Nephron (organoid): Measurements from ENCODE around the gene PRR35.

Source experiments
- H3K27ac Mint-ChIP-seq, 3 experiments: 2 replicates each; pipeline ENCODE4 v1.8.0; 2020; ENCODE audit warnings: mixed read lengths in 3 of 3, mild to moderate bottlenecking in 2 of 3, moderate library complexity in 1 of 3
- H3K27me3 Mint-ChIP-seq: 2 replicates; pipeline ENCODE4 v1.8.0; 2021; ENCODE audit warnings: low read depth, mild to moderate bottlenecking, moderate library complexity, mixed read lengths
- H3K36me3 Mint-ChIP-seq: 2 replicates; pipeline ENCODE4 v1.8.0; 2020; ENCODE audit warnings: low read depth, mixed read lengths
- H3K4me1 Mint-ChIP-seq: 2 replicates; pipeline ENCODE4 v1.8.0; 2020; ENCODE audit warnings: mixed read lengths
- H3K4me3 Mint-ChIP-seq, 3 experiments: 2 replicates each; pipeline ENCODE4 v1.8.0; 2020; ENCODE audit warnings: mild to moderate bottlenecking in 3 of 3, mixed read lengths in 3 of 3, moderate library complexity in 2 of 3
- H3K9me3 Mint-ChIP-seq: 2 replicates; pipeline ENCODE4 v1.8.0; 2020; ENCODE audit warnings: mixed read lengths
- CTCF ChIP-seq, 3 experiments: fragments of 200-600 bp; sonication (generic); IDR thresholded peaks; one replicate each; pipeline ENCODE4 v1.5.0; 2021; ENCODE audit warnings: antibody characterized with exemption in 3 of 3; ENCODE audit not compliant: unreplicated experiment in 3 of 3

The PRR35 gene

GRCh38 chr16:575354-576196 lies 15.4 kb downstream of the PRR35 start:
- Mint-ChIP-seq H3K4me1 (peaks cover 17% of the 10 kb centered on the region), H3K4me3 (no peak overlapping the region), H3K9me3 (no peaks in the 10 kb centered on the region), H3K36me3 (no peaks in the 10 kb centered on the region), H3K27ac (no peak overlapping the region), H3K27me3 (no peaks in the 10 kb centered on the region)
- TF ChIP-seq CTCF (IDR thresholded peaks at IDR 0.05; ENCODE audit: unreplicated experiment in 3 of 3), result no peak

GRCh38 chr16:576197-576822 lies 16.1 kb downstream of the PRR35 start:
- Mint-ChIP-seq H3K27ac (peak overlapping the region in 1 of 3 experiments; percentile 24), H3K4me3 (peak overlapping the region in 1 of 3 experiments; percentile 11), H3K4me1 (peaks cover 9% of the 10 kb centered on the region), H3K36me3 (no peaks in the 10 kb centered on the region), H3K27me3 (no peaks in the 10 kb centered on the region), H3K9me3 (no peaks in the 10 kb centered on the region)
- no peak for TF ChIP-seq CTCF (IDR thresholded peaks at IDR 0.05; ENCODE audit: unreplicated experiment in 3 of 3)

GRCh38 chr16:576823-577201 lies 16.6 kb downstream of the PRR35 start:
- peak overlapping the region in 1 of 3 experiments; percentile 11 for H3K4me3 Mint-ChIP-seq

GRCh38 chr16:577796-578195 lies 17.6 kb downstream of the PRR35 start:
- no peak for TF ChIP-seq CTCF (IDR thresholded peaks at IDR 0.05; ENCODE audit: unreplicated experiment in 3 of 3)
- H3K27ac Mint-ChIP-seq, result no peak overlapping the region
- H3K9me3 Mint-ChIP-seq, result no peaks in the 10 kb centered on the region
- H3K4me3 Mint-ChIP-seq, result no peak overlapping the region
- no peaks in the 10 kb centered on the region for H3K36me3 Mint-ChIP-seq
- no peaks in the 10 kb centered on the region for H3K4me1 Mint-ChIP-seq
- H3K27me3 Mint-ChIP-seq, result no peaks in the 10 kb centered on the region

More at GRCh38 chr16:576823-577201, 16.6 kb downstream of the PRR35 start:
- Mint-ChIP-seq H3K27me3 (no peaks in the 10 kb centered on the region), H3K4me1 (peaks cover 4% of the 10 kb centered on the region), H3K27ac (peak overlapping the region in 1 of 3 experiments; percentile 24), H3K9me3 (no peaks in the 10 kb centered on the region), H3K36me3 (no peaks in the 10 kb centered on the region)
- no peak for TF ChIP-seq CTCF (IDR thresholded peaks at IDR 0.05; ENCODE audit: unreplicated experiment in 3 of 3)

- H3K36me3 Mint-ChIP-seq, result no peaks in the 10 kb centered on the region
- H3K9me3 Mint-ChIP-seq, result no peaks in the 10 kb centered on the region
- H3K4me1 Mint-ChIP-seq, result no peaks in the 10 kb centered on the region
Measured at GRCh38 chr16:578232-578869, 18.2 kb downstream of the PRR35 start.

More at GRCh38 chr16:578232-578869, 18.2 kb downstream of the PRR35 start:
- no peak overlapping the region for H3K27ac Mint-ChIP-seq
- TF ChIP-seq CTCF (IDR thresholded peaks at IDR 0.05; ENCODE audit: unreplicated experiment in 3 of 3), result no peak
- H3K27me3 Mint-ChIP-seq, result no peaks in the 10 kb centered on the region
- no peak overlapping the region for H3K4me3 Mint-ChIP-seq
